ENCODE results near the gene PRR33. TPM values are rescaled to one million over a fixed set of nuclear protein-coding genes. Genes with fewer than 3 reads are reported as not detected.
A peak's percentile ranks its signal among the peaks of the same experiment; 100 is the strongest.

The PRR33 gene
- total RNA-seq, 1 experiment from 2014 or later: not detected

DNA sequence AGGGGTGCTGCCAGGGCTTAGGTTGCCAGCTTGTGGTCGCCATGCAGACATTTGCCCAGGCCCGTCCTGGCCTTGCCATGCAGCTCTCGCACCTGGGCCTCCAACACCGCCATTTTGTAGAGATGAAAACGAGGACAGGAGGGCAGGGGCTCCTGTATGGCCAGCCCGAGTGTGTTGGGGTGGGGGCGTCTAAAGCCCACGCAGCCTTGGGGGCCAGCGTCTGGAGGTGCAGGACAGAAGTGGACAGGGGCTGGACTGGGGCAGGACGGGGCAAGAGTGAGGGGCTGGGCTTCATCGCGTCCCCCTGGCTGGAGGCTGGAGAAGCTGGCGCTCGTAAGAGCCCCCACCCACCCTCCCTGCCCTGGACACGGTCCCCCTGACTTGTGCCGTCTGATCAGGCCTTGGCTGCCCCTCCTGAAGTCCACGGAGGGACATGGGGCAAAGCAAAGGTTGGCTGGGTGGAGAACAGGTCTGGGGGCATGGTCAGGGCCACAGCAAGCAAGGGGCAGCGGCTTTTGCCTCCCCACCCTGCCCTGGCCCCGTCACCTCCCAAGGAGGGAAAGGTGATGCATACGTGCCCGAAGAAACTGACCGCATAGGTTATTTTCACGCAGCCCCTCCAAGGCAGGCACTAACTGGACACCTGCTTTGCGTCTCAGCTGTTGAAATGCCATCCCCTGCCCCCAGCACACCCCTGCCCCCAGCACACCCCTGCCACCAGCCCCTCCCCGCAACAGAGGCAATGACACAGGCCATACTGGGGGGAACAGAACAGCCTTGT is 28.6 kb upstream of the PRR33 start:
- BruUV-seq (replicated peaks): no TSS peak
- no peak overlapping the region for H3K4me3 ChIP-seq (ENCODE audit: low read depth in 2 of 2, low read length in 2 of 2)
- H3K36me3 ChIP-seq (ENCODE audit: control insufficient read depth, insufficient read depth, low read length): no peaks in the 10 kb centered on the region
- ATAC-seq (no peak), DNase-seq (ENCODE audit: low read depth, low spot score) (no peak)
- H3K4me1 ChIP-seq (ENCODE audit: control insufficient read depth, insufficient read depth, low read length): peaks cover 9% of the 10 kb centered on the region
- no peaks in the 10 kb centered on the region for H3K9me3 ChIP-seq (ENCODE audit: control insufficient read depth, insufficient read depth, low read depth, low read length)
- intact Hi-C loops (cut with micrococcal nuclease; ENCODE audit: unreplicated experiment) (no loop called here), in situ Hi-C loops (cut with HindIII; ENCODE audit: low pct_unique_long_range_greater_than_20kb, low sequenced_read_pairs) (no loop called here)
- ChIA-PET POLR2A (no interaction called here), CTCF (interaction anchor here (0.6 to 2.4 kb wide), 5 partner anchors 21 to 86 kb away, joined by 3 to 13 read pairs (median 4); no protein-coding TSS in a partner anchor)
- no peak overlapping the region for H3K27ac ChIP-seq (ENCODE audit: low read length)
- TF ChIP-seq TCF7L2 (IDR thresholded peaks at IDR 0.05; ENCODE audit: low read depth, low read length) (no peak), SIN3A (IDR thresholded peaks at IDR 0.05; ENCODE audit: borderline replicate concordance, insufficient read depth, low read depth, low read length) (no peak), POLR2AphosphoS5 (IDR thresholded peaks at IDR 0.05; ENCODE audit: low read depth, low read length) (no peak)
- TF ChIP-seq, protein P1, sequence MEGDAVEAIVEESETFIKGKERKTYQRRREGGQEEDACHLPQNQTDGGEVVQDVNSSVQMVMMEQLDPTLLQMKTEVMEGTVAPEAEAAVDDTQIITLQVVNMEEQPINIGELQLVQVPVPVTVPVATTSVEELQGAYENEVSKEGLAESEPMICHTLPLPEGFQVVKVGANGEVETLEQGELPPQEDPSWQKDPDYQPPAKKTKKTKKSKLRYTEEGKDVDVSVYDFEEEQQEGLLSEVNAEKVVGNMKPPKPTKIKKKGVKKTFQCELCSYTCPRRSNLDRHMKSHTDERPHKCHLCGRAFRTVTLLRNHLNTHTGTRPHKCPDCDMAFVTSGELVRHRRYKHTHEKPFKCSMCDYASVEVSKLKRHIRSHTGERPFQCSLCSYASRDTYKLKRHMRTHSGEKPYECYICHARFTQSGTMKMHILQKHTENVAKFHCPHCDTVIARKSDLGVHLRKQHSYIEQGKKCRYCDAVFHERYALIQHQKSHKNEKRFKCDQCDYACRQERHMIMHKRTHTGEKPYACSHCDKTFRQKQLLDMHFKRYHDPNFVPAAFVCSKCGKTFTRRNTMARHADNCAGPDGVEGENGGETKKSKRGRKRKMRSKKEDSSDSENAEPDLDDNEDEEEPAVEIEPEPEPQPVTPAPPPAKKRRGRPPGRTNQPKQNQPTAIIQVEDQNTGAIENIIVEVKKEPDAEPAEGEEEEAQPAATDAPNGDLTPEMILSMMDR (IDR thresholded peaks at IDR 0.05): no peak
- TF ChIP-seq, protein P2, sequence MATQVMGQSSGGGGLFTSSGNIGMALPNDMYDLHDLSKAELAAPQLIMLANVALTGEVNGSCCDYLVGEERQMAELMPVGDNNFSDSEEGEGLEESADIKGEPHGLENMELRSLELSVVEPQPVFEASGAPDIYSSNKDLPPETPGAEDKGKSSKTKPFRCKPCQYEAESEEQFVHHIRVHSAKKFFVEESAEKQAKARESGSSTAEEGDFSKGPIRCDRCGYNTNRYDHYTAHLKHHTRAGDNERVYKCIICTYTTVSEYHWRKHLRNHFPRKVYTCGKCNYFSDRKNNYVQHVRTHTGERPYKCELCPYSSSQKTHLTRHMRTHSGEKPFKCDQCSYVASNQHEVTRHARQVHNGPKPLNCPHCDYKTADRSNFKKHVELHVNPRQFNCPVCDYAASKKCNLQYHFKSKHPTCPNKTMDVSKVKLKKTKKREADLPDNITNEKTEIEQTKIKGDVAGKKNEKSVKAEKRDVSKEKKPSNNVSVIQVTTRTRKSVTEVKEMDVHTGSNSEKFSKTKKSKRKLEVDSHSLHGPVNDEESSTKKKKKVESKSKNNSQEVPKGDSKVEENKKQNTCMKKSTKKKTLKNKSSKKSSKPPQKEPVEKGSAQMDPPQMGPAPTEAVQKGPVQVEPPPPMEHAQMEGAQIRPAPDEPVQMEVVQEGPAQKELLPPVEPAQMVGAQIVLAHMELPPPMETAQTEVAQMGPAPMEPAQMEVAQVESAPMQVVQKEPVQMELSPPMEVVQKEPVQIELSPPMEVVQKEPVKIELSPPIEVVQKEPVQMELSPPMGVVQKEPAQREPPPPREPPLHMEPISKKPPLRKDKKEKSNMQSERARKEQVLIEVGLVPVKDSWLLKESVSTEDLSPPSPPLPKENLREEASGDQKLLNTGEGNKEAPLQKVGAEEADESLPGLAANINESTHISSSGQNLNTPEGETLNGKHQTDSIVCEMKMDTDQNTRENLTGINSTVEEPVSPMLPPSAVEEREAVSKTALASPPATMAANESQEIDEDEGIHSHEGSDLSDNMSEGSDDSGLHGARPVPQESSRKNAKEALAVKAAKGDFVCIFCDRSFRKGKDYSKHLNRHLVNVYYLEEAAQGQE (IDR thresholded peaks at IDR 0.05; ENCODE audit: insufficient read depth in 1 of 2, low read depth in 2 of 2, low read length in 1 of 2): no peak
- no peaks in the 10 kb centered on the region for H3K27me3 ChIP-seq (ENCODE audit: control insufficient read depth, insufficient read depth, low read length)

DNA sequence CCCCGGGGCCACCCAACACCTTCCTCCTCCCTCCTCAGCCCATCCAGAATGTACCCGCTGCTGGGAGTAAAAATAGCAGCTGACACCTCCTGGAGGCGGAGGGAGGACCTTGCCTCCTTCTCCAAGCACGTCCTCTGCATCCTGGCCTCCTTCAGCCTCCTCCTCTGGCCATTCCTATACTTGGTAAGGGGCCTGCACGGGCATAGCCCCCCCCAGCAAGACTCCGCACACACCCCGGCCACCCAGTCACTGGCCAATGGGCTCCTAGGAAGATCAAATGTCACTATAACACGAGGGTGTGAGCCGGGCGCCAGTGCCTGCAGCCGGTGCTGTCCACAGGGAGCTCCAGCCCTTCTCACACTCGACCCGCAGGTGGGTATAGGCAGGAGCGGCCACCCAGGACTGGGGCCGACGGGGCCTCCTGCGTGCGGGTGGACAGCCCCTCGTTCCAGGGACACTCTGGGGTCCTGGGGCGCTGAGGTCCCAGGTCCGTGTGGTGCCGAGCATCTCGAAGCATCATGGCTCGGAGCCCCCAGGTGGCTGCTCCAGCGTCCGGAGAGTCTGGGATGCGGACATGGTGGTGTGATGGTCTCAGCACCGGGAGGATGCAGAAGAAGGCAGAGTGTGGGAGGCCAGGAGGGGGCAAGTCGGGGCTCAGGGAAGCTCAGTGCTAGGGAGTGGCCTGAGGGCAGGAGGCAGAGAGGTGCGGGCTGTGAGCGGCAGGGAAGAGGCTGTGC is 27.9 kb upstream of the PRR33 start, which contains the start of gene TNNT3:
Gene TNNT3 (plus strand): TSS at position 313 of the 737 bp plus-strand sequence. CDS start 3,172 bp downstream, outside the sequence.
- CTCF ChIA-PET: interaction anchor here (0.6 to 2.2 kb wide), 6 partner anchors 20 to 86 kb away, joined by 3 to 13 read pairs (median 3); partner anchors contain the start of gene PRR33

More for the DNA sequence above, 27.9 kb upstream of the PRR33 start, which contains the start of gene TNNT3:
- no TSS peak for BruUV-seq (replicated peaks)
- in situ Hi-C loops (cut with HindIII; ENCODE audit: low pct_unique_long_range_greater_than_20kb, low sequenced_read_pairs) (no loop called here), intact Hi-C loops (cut with micrococcal nuclease; ENCODE audit: unreplicated experiment) (no loop called here)
- POLR2A ChIA-PET: no interaction called here
- Histone ChIP-seq H3K4me3 (ENCODE audit: low read depth in 2 of 2, low read length in 2 of 2) (no peak within 1 kb of the TSS), H3K4me1 (ENCODE audit: control insufficient read depth, insufficient read depth, low read length) (peaks cover 9% of the 10 kb centered on the region), H3K9me3 (ENCODE audit: control insufficient read depth, insufficient read depth, low read depth, low read length) (no peaks in the 10 kb centered on the region), H3K36me3 (ENCODE audit: control insufficient read depth, insufficient read depth, low read length) (no peaks in the 10 kb centered on the region), H3K27me3 (ENCODE audit: control insufficient read depth, insufficient read depth, low read length) (no peaks in the 10 kb centered on the region), H3K27ac (ENCODE audit: low read length) (no peak within 1 kb of the TSS)
- no peak for DNase-seq (ENCODE audit: low read depth, low spot score)
- TF ChIP-seq POLR2AphosphoS5 (IDR thresholded peaks at IDR 0.05; ENCODE audit: low read depth, low read length) (no peak), SIN3A (IDR thresholded peaks at IDR 0.05; ENCODE audit: borderline replicate concordance, insufficient read depth, low read depth, low read length) (no peak), TCF7L2 (IDR thresholded peaks at IDR 0.05; ENCODE audit: low read depth, low read length) (no peak)
- TF ChIP-seq, protein P2 (IDR thresholded peaks at IDR 0.05; ENCODE audit: insufficient read depth in 1 of 2, low read depth in 2 of 2, low read length in 1 of 2): no peak
- TF ChIP-seq, protein P1 (IDR thresholded peaks at IDR 0.05): no peak
- ATAC-seq: 0 out of 2 replicates have a peak, but pooled peaks have one; percentile 25

Measured in Panc1 (cell line).